H1 (cell line): ENCODE results near the gene EFCAB10. TPM values are rescaled to one million over a fixed set of nuclear protein-coding genes. Genes with fewer than 3 reads are reported as not detected.

Source experiments
- CTCF ChIA-PET: fragments of 300-600 bp; sonication (Branson Sonifier 250); formaldehyde crosslinking; loops from one replicate; lab custom pipeline; 2021; ENCODE audit not compliant: partially characterized antibody; lab: Charles Lee
- POLR2A ChIA-PET: fragments of 300-600 bp; sonication (Branson Sonifier 250); formaldehyde crosslinking; loops from one replicate; lab custom pipeline; 2021; ENCODE audit warnings: inconsistent platforms; ENCODE audit not compliant: partially characterized antibody; lab: Charles Lee
- DNase-seq, 2 experiments: peaks; one replicate each; pipeline versions ENCODE4 v3.0.0 to v3.0.0-alpha.2; 2010 to 2022; ENCODE audit warnings: low spot score in 2 of 2, low read depth in 1 of 2, mixed read lengths in 1 of 2
- FAIRE-seq: peaks from 2 replicates; lab custom pipeline; 2011; peaks lifted over from hg19 to GRCh38; lab: Jason Lieb, UNC
- H2AFZ ChIP-seq: 2 replicates; pipeline ENCODE4 v1.8.1; 2012; ENCODE audit warnings: low read length, inconsistent platforms
- H2AK5ac ChIP-seq: 2 replicates; pipeline ENCODE4 v1.6.1; 2013; ENCODE audit warnings: low read depth, low read length
- H2BK120ac ChIP-seq: replicated peaks from 2 replicates; pipeline ENCODE3; 2013; ENCODE audit warnings: low read depth, low read length, inconsistent platforms
- H2BK12ac ChIP-seq: 2 replicates; pipeline ENCODE4 v1.6.1; 2013; ENCODE audit warnings: low read depth, low read length
- H2BK15ac ChIP-seq: 2 replicates; pipeline ENCODE4 v1.6.1; 2013; ENCODE audit warnings: low read length
- H2BK20ac ChIP-seq: 2 replicates; pipeline ENCODE4 v1.6.1; 2013; ENCODE audit warnings: low read length
- H2BK5ac ChIP-seq: 2 replicates; pipeline ENCODE4 v1.6.1; 2013; ENCODE audit warnings: low read depth, low read length
- H3K14ac ChIP-seq: 2 replicates; pipeline ENCODE4 v1.6.1; 2013; ENCODE audit warnings: inconsistent platforms; ENCODE audit not compliant: insufficient read length
- H3K18ac ChIP-seq: 2 replicates; pipeline ENCODE4 v1.6.1; 2013; ENCODE audit warnings: low read length; ENCODE audit errors: extremely low read depth
- H3K23ac ChIP-seq: 2 replicates; pipeline ENCODE4 v1.6.1; 2013; ENCODE audit warnings: inconsistent platforms; ENCODE audit not compliant: insufficient read length
- H3K23me2 ChIP-seq: 2 replicates; pipeline ENCODE4 v1.6.1; 2013; ENCODE audit warnings: low read depth, low read length
- H3K27ac ChIP-seq: 2 replicates; pipeline ENCODE4 v1.6.1; 2011; ENCODE audit warnings: low read depth, low read length, inconsistent platforms
- H3K27me3 ChIP-seq, 4 experiments: replicated peaks in 1 of 4; 1 replicate in 1 of 4; 2 replicates in 3 of 4; pipeline versions ENCODE4 v1.6.1 to v1.8.1; 2011 to 2013; ENCODE audit warnings: low read length in 3 of 4, mild to moderate bottlenecking in 3 of 4, inconsistent platforms in 2 of 4, mixed read lengths in 2 of 4, moderate library complexity in 1 of 4; ENCODE audit not compliant: control insufficient read depth in 3 of 4, insufficient read depth in 3 of 4; ENCODE audit errors: extremely low read depth in 1 of 4
- H3K36me3 ChIP-seq, 4 experiments: 2 replicates each; pipeline versions ENCODE4 v1.6.1 to v1.8.1; 2011 to 2013; ENCODE audit warnings: mild to moderate bottlenecking in 4 of 4, low read length in 3 of 4, moderate library complexity in 2 of 4, control low read depth in 1 of 4, inconsistent platforms in 1 of 4; ENCODE audit not compliant: insufficient read depth in 4 of 4, control insufficient read depth in 2 of 4
- H3K4ac ChIP-seq: replicated peaks from 2 replicates; pipeline ENCODE3; 2013; ENCODE audit warnings: low read length, low read depth, mixed read lengths, inconsistent platforms; ENCODE audit not compliant: insufficient read length
- H3K4me1 ChIP-seq, 4 experiments: replicated peaks in 1 of 4; 1 replicate in 1 of 4; 2 replicates in 3 of 4; pipeline versions ENCODE4 v1.6.1 to v1.8.1; 2011 to 2013; ENCODE audit warnings: low read length in 3 of 4, inconsistent platforms in 2 of 4, mixed read lengths in 1 of 4; ENCODE audit not compliant: insufficient read depth in 4 of 4, control insufficient read depth in 3 of 4
- H3K4me2 ChIP-seq, 2 experiments: 2 replicates each; pipeline versions ENCODE4 v1.6.1 to v1.8.1; 2011 to 2013; ENCODE audit warnings: low read depth in 2 of 2, low read length in 2 of 2, control low read depth in 1 of 2, inconsistent platforms in 1 of 2, mild to moderate bottlenecking in 1 of 2; ENCODE audit not compliant: insufficient read depth in 1 of 2
- H3K4me3 ChIP-seq, 4 experiments: fragments of 200-600, 300-600 bp in 1 of 4; sonication (generic), shearing (Covaris generic), sonication (Bioruptor Twin) in 1 of 4; 2 replicates each; pipeline versions ENCODE4 v1.5.1 to v1.8.1; 2011 to 2016; ENCODE audit warnings: low read length in 4 of 4, low read depth in 3 of 4, control low read depth in 2 of 4, inconsistent platforms in 2 of 4, mild to moderate bottlenecking in 2 of 4, mixed read lengths in 1 of 4, moderate library complexity in 1 of 4; ENCODE audit not compliant: insufficient read depth in 2 of 4; ENCODE audit errors: extremely low read depth in 1 of 4
- H3K56ac ChIP-seq: replicated peaks from 2 replicates; pipeline ENCODE3; 2013; ENCODE audit warnings: low read depth, mild to moderate bottlenecking, mixed read lengths, low read length, inconsistent platforms; ENCODE audit not compliant: insufficient read length
- H3K79me1 ChIP-seq: 2 replicates; pipeline ENCODE4 v1.6.1; 2013; ENCODE audit warnings: low read depth, low read length, control low read depth
- H3K79me2 ChIP-seq, 2 experiments: 2 replicates each; pipeline versions ENCODE4 v1.6.1 to v1.8.1; 2012 to 2013; ENCODE audit warnings: low read length in 2 of 2, mild to moderate bottlenecking in 2 of 2, inconsistent platforms in 1 of 2; ENCODE audit not compliant: insufficient read depth in 2 of 2, control insufficient read depth in 1 of 2
- H3K9ac ChIP-seq, 4 experiments: replicated peaks in 1 of 4; 1 replicate in 1 of 4; 2 replicates in 3 of 4; pipeline versions ENCODE4 v1.6.1 to v1.8.1; 2011 to 2013; ENCODE audit warnings: low read depth in 3 of 4, low read length in 3 of 4, control low read depth in 2 of 4, mild to moderate bottlenecking in 2 of 4, moderate library complexity in 2 of 4, inconsistent platforms in 1 of 4; ENCODE audit errors: extremely low read depth in 1 of 4
- H3K9me3 ChIP-seq, 2 experiments: 2 replicates each; pipeline versions ENCODE4 v1.6.1 to v1.8.1; 2012 to 2013; ENCODE audit warnings: mild to moderate bottlenecking in 2 of 2, moderate library complexity in 2 of 2, control low read depth in 1 of 2, inconsistent platforms in 1 of 2, low read depth in 1 of 2, low read length in 1 of 2, mixed read lengths in 1 of 2; ENCODE audit not compliant: insufficient read depth in 2 of 2
- H4K20me1 ChIP-seq, 2 experiments: replicated peaks in 1 of 2; 2 replicates each; pipeline versions ENCODE3 to v1.8.1; 2011 to 2013; ENCODE audit warnings: inconsistent platforms in 2 of 2, low read length in 2 of 2, mild to moderate bottlenecking in 1 of 2; ENCODE audit not compliant: insufficient read depth in 2 of 2, control insufficient read depth in 1 of 2
- H4K5ac ChIP-seq: 2 replicates; pipeline ENCODE4 v1.6.1; 2013; ENCODE audit warnings: low read length, low read depth, mixed read lengths, inconsistent platforms; ENCODE audit not compliant: insufficient read length
- H4K8ac ChIP-seq: 2 replicates; pipeline ENCODE4 v1.8.0; 2013; ENCODE audit warnings: mild to moderate bottlenecking, moderate library complexity, low read length, inconsistent platforms; ENCODE audit not compliant: insufficient read depth; ENCODE audit errors: extremely low read depth
- H4K91ac ChIP-seq: replicated peaks from 2 replicates; pipeline ENCODE3; 2013; ENCODE audit warnings: low read length, mixed read lengths, inconsistent platforms; ENCODE audit not compliant: insufficient read length
- JUND ChIP-seq: IDR thresholded peaks from 2 replicates; pipeline ENCODE4 v1.6.1; 2011; ENCODE audit warnings: mild to moderate bottlenecking, improper control_type of control experiment, low read length
- WGBS, 2 experiments: shearing (Covaris generic) in 1 of 2; methylation state at CpG; one replicate each; pipeline versions ENCODE4 v1.1.6 to v1.1.7; 2013 to 2015; ENCODE audit warnings: low lambda C conversion rate in 2 of 2, mixed read lengths in 2 of 2, inconsistent platforms in 1 of 2, low coverage in 1 of 2, missing lambda C conversion rate in 1 of 2; ENCODE audit not compliant: insufficient replicate concordance in 2 of 2, insufficient coverage in 1 of 2, insufficient read length in 1 of 2; ENCODE audit errors: extremely low coverage in 1 of 2, missing lambda C conversion rate in 1 of 2; 5-methylcytosine and 5-hydroxymethylcytosine counted together
- polyA plus RNA-seq, 7 experiments: library from polyadenylated mRNA; depleted of rRNA in 3 of 7; stranded (reverse) in 5 of 7; unstranded in 2 of 7; fragments of >200 nt in 5 of 7; fragments of 200-250 nt in 2 of 7; gene quantifications; 1 replicate in 5 of 7; 2 replicates in 1 of 7; 4 replicates in 1 of 7; pipeline versions ENCODE4 v1.2.1 to v1.2.3, GENCODE V29; 2011 to 2013; ENCODE audit warnings: missing spikeins in 2 of 7, mixed read lengths in 2 of 7
- total RNA-seq: library from RNA; stranded (reverse); fragmentation: NEBNext Ultra II Directional; extraction: Animal tissue kit (Norgen Biotek cat#: 25700); gene quantifications from 2 replicates; pipeline ENCODE4 v1.2.1, GENCODE V29; 2021

The EFCAB10 gene
- total and polyA plus RNA-seq, 2 of the 8 experiments (the other 6 are each of a cell fraction or from before 2014, with no cell fraction given): 0.80 to 3.1 TPM

- Histone ChIP-seq H3K27me3 (no peaks in the 10 kb centered on the region), H3K23ac (no peak overlapping the region), H3K27ac (no peak overlapping the region), H3K9me3 (no peaks in the 10 kb centered on the region), H4K8ac (no peak overlapping the region), H3K4ac (no peak overlapping the region), H2BK15ac (no peak overlapping the region), H3K4me2 (no peak overlapping the region), H3K79me1 (no peaks in the 10 kb centered on the region), H2AK5ac (no peak overlapping the region), H2BK20ac (no peak overlapping the region), H3K14ac (no peak overlapping the region), H3K4me1 (peaks cover 0 to 9% (median under 1%) of the 10 kb centered on the region in 4 experiments; a peak in 1 of 7 replicates), H4K5ac (no peak overlapping the region), H2BK120ac (no peak overlapping the region), H3K4me3 (no peak overlapping the region), H3K23me2 (no peaks in the 10 kb centered on the region), H3K9ac (no peak overlapping the region), H3K79me2 (no peaks in the 10 kb centered on the region), H2AFZ (no peak overlapping the region), H3K56ac (no peak overlapping the region), H2BK5ac (no peak overlapping the region), H3K18ac (no peak overlapping the region), H4K20me1 (no peaks in the 10 kb centered on the region), H3K36me3 (peaks cover 0 to 3% (median 0%) of the 10 kb centered on the region in 4 experiments; a peak in 1 of 8 replicates), H4K91ac (no peak overlapping the region), H2BK12ac (no peak overlapping the region)
- FAIRE-seq (no peak), DNase-seq (no peak)
- no peak for TF ChIP-seq JUND
- ChIA-PET CTCF (interaction anchor here (0.6 to 2.1 kb wide), 10 partner anchors 8 to 524 kb away, joined by 3 to 7 read pairs (median 3); no protein-coding TSS in a partner anchor), POLR2A (interaction anchor here (0.6 to 2.4 kb wide), 10 partner anchors 8 to 371 kb away, joined by 3 to 8 read pairs (median 3); no protein-coding TSS in a partner anchor)
- 95% methylated on average over 19 of the region's 19 CpGs; no CpG with 5 or more reads in 1 of the 2 experiments for WGBS, 2 experiments
Observed at GRCh38 chr7:105602325-105603305, 21.3 kb upstream of the EFCAB10 start.
